Breast epithelium (tissue), 4 donors: Measurements from ENCODE around the gene CCDC91. TPM values are rescaled to one million over a fixed set of nuclear protein-coding genes. Genes with fewer than 3 reads are reported as not detected.
A peak's percentile ranks its signal among the peaks of the same experiment; 100 is the strongest.

Experiments
- DNase-seq, 2 donors: peaks; one replicate each; pipeline ENCODE4 v3.0.0-alpha.2; 2019; ENCODE audit warnings: low spot score in 2 of 2
- H3K27ac ChIP-seq, 2 donors: fragments of 200-600 bp; sonication (generic) in 1 of 2; one replicate each; pipeline ENCODE4 v1.5.1; 2016 to 2019; ENCODE audit warnings: mild to moderate bottlenecking in 1 of 2
- H3K27me3 ChIP-seq, 2 donors: fragments of 200-600 bp; sonication (generic) in 1 of 2; one replicate each; pipeline versions ENCODE4 v1.5.1 to v1.6.0; 2017 to 2019; ENCODE audit warnings: control low read depth in 1 of 2, mild to moderate bottlenecking in 1 of 2
- H3K36me3 ChIP-seq: fragments of 200-600 bp; one replicate; pipeline ENCODE4 v1.5.1; 2019
- H3K4me1 ChIP-seq, 2 donors: fragments of 200-600 bp; sonication (generic); one replicate each; pipeline ENCODE4 v1.5.1; 2016 to 2019; ENCODE audit warnings: control low read depth in 1 of 2
- H3K4me3 ChIP-seq, 3 donors: fragments of 200-600 bp; sonication (generic); 1 replicate in 2 of 3; 2 replicates in 1 of 3; pipeline ENCODE4 v1.5.1; 2016 to 2019; ENCODE audit warnings: mild to moderate bottlenecking in 3 of 3, moderate library complexity in 2 of 3
- H3K9me3 ChIP-seq, 2 donors: fragments of 200-600 bp; sonication (generic) in 1 of 2; one replicate each; pipeline ENCODE4 v1.5.1; 2016 to 2019; ENCODE audit warnings: control low read depth in 1 of 2
- POLR2A ChIP-seq: fragments of 450-650 bp; IDR thresholded peaks from one replicate; pipeline ENCODE4 v1.6.1; 2016; ENCODE audit warnings: antibody characterized with exemption, mild to moderate bottlenecking, moderate library complexity
- POLR2AphosphoS5 ChIP-seq, 3 donors: sonication (generic); formaldehyde crosslinking; IDR thresholded peaks; one replicate each; pipeline ENCODE4 v1.6.1; 2017; ENCODE audit warnings: antibody characterized with exemption in 3 of 3
- intact Hi-C: fragments of 100-400 bp; cut with DNase I; formaldehyde crosslinking; loops from one replicate; pipeline ENCODE4 v1.15.1; 2023; ENCODE audit warnings: low total_unique reads
- total RNA-seq, 3 donors: library from RNA; depleted of rRNA; stranded (reverse); fragments of >200 nt; gene quantifications; one replicate each; pipeline ENCODE4 v1.1.0, GENCODE V29; 2016
- TF ChIP-seq, protein P1 (sequence below), 3 donors: fragments of 450-650 bp; IDR thresholded peaks; one replicate each; pipeline ENCODE4 v1.5.1; 2016 to 2017; ENCODE audit warnings: antibody characterized with exemption in 3 of 3, mild to moderate bottlenecking in 3 of 3, moderate library complexity in 3 of 3

The CCDC91 gene
- total RNA-seq, 3 donors from 2014 or later = 45.9 to 68.9 (median 48.8) TPM

DNA sequence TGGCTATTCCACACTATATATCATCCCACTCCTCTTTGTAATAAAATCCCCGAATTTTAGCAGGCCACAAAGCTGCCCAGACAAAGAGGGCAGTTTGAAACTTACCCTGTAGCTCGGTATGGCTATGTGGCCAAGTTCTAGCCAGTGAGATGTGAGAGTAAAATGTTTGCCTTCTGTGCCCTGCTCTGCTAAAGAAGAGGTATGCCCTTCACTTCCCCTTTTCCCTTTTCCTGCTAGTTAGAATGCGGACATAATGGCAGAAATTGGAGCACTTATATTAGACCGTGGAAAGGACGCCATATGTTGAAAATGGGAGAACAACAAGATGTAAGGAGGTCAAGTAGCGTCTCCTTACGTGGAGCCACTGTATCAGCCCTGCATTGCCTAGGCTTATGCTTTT is 11.5 kb upstream of the CCDC91 start:
- intact Hi-C loops = no loop called here
- H3K4me1 ChIP-seq = no peaks in the 10 kb centered on the region

DNA sequence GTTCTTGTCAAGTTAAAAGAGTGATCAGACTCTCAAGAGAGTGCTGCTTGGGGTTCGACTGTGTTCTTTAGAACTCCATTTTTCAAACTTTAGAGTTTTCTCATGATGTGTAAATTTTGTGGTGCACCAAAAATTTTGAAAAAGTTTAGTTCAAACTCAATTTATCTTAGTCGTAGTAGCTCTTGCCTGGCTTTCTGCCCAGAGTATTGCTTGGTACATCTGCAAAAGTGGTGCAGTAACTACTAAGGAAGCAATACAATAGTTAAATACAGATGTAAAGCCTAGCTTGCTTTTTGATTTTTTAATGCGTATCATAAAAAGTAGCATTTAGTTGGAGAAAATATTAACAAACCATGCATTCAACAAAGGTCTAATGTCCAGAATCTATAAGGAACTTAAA is 9.5 kb upstream of the CCDC91 start:
- Histone ChIP-seq H3K4me3 (no peak overlapping the region), H3K9me3 (no peaks in the 10 kb centered on the region), H3K4me1 (no peaks in the 10 kb centered on the region), H3K27me3 (no peaks in the 10 kb centered on the region), H3K36me3 (no peaks in the 10 kb centered on the region), H3K27ac (no peak overlapping the region)
- DNase-seq = no peak
- intact Hi-C loops = no loop called here
- TF ChIP-seq POLR2A (no peak), POLR2AphosphoS5 (IDR thresholded peaks at IDR 0.05) (no peak)
- TF ChIP-seq, protein P1, sequence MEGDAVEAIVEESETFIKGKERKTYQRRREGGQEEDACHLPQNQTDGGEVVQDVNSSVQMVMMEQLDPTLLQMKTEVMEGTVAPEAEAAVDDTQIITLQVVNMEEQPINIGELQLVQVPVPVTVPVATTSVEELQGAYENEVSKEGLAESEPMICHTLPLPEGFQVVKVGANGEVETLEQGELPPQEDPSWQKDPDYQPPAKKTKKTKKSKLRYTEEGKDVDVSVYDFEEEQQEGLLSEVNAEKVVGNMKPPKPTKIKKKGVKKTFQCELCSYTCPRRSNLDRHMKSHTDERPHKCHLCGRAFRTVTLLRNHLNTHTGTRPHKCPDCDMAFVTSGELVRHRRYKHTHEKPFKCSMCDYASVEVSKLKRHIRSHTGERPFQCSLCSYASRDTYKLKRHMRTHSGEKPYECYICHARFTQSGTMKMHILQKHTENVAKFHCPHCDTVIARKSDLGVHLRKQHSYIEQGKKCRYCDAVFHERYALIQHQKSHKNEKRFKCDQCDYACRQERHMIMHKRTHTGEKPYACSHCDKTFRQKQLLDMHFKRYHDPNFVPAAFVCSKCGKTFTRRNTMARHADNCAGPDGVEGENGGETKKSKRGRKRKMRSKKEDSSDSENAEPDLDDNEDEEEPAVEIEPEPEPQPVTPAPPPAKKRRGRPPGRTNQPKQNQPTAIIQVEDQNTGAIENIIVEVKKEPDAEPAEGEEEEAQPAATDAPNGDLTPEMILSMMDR (IDR thresholded peaks at IDR 0.05) = no peak

More for the DNA sequence above, 11.5 kb upstream of the CCDC91 start:
- Histone ChIP-seq H3K27ac (no peak overlapping the region), H3K4me3 (no peak overlapping the region), H3K9me3 (no peaks in the 10 kb centered on the region), H3K27me3 (no peaks in the 10 kb centered on the region), H3K36me3 (no peaks in the 10 kb centered on the region)
- TF ChIP-seq, protein P1 (IDR thresholded peaks at IDR 0.05) = no peak
- TF ChIP-seq POLR2AphosphoS5 (IDR thresholded peaks at IDR 0.05) = no peak
- no peak for TF ChIP-seq POLR2A
- DNase-seq = no peak

DNA sequence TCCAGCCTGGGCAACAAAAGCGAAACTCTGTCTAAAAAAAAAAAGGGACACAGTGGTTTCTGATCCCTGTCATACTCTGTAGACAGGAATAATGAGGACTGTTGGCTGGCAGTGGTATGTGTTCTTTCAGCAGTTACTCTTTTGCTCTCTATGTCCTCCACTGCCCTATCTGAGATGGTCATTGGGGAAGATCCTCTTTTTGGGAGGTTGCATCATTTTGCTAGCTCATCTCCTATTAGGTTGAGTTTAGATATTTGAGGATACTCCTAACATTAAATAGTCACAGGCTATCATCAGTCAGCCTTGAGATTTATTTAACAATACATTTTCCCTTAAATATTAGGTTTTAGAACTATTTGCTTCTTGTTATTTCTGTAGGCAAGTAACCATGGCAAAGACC is 5.9 kb upstream of the CCDC91 start:
- H3K27me3 ChIP-seq = no peaks in the 10 kb centered on the region
- H3K9me3 ChIP-seq = no peaks in the 10 kb centered on the region
- TF ChIP-seq POLR2AphosphoS5 (IDR thresholded peaks at IDR 0.05) (no peak), POLR2A (no peak)
- TF ChIP-seq, protein P1 (IDR thresholded peaks at IDR 0.05) = no peak
- no peaks in the 10 kb centered on the region for H3K4me1 ChIP-seq
- DNase-seq = no peak
- no peak overlapping the region for H3K4me3 ChIP-seq
- intact Hi-C loops = no loop called here
- no peaks in the 10 kb centered on the region for H3K36me3 ChIP-seq
- no peak overlapping the region for H3K27ac ChIP-seq

DNA sequence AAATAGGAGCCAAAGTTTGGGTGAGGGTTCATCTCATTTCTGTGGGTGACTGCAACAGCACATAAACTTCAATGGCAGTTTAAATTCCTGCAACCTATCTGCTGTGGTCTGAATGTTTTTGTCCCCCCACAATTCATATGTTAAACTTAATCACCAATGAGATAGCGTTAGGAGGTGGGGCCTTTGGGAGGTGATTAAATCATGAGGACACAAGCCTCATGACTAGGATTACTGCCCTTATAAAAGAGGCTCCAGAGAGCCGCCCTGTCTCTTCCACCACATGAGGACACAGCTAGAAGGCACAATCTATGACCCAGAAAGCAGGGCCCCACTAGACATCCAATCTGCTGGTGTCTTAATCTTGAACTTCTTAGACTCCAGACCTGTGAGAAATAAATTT is 3.8 kb upstream of the CCDC91 start:
- no peak for TF ChIP-seq POLR2AphosphoS5 (IDR thresholded peaks at IDR 0.05)
- no peak for TF ChIP-seq POLR2A
- TF ChIP-seq, protein P1 (IDR thresholded peaks at IDR 0.05) = no peak
- no peaks in the 10 kb centered on the region for H3K27me3 ChIP-seq
- H3K27ac ChIP-seq = no peak overlapping the region
- no peaks in the 10 kb centered on the region for H3K9me3 ChIP-seq
- H3K36me3 ChIP-seq = no peaks in the 10 kb centered on the region
- no peak for DNase-seq
- no peak overlapping the region for H3K4me3 ChIP-seq
- H3K4me1 ChIP-seq = peaks cover 0 to 1% of the 10 kb centered on the region in 2 donors
- intact Hi-C loops = no loop called here

DNA sequence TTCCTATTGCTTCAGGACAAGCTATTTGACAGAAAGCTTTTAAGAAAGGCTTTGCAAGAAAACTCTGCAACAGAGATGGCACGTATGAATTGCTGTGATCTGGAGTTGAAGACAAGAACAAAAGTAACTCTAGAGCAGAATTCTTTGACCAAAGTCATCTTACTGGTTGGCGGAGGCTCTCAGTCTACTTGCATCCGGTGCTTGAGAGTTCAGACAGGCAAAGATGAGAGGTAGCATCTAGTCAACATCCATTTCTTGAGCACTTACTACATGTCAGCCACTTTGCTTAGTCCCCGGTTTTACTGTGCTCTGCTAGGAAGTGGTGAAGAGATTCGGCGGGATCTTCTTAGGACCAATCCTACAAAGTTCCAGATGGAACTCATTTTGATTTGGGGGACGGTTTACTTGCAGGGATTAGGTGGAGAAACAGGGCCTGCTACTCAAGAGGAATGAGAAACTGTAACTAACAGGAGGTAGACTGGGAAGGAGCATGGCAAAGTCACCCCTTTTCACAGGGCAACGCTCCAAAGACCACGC is 404 bp upstream of the CCDC91 start:
- Histone ChIP-seq H3K4me3 (peak overlapping the region; percentile 77 to 88 (median 85)), H3K36me3 (no peaks in the 10 kb centered on the region), H3K9me3 (peaks cover 0 to 2% of the 10 kb centered on the region in 2 donors), H3K27ac (peak overlapping the region; percentile 99), H3K27me3 (no peaks in the 10 kb centered on the region), H3K4me1 (peaks cover 0 to 5% of the 10 kb centered on the region in 2 donors)
- no peak for DNase-seq
- intact Hi-C loops = no loop called here
- TF ChIP-seq POLR2AphosphoS5 (IDR thresholded peaks at IDR 0.05) = no peak
